Hematopoietic multipotent progenitor cell treated with erythropoietin and hydrocortisone succinate and interleukin-3 and kit ligand, for 8 days (in vitro differentiated cells): Measurements from ENCODE around the gene RFC5.
"Not testable (repeated sequence)": the region's sequence is repeated elsewhere in the genome, so short reads cannot be mapped to it uniquely, and the experiment has no call there.

ENCODE experiments used
- DNase-seq: peaks from one replicate; pipeline ENCODE4 v3.0.0-alpha.2; 2015

The RFC5 gene

GRCh38 chr12:118053071-118053985 is 36.8 kb downstream of the RFC5 start:
- no peak for DNase-seq

- peak; percentile 85 for DNase-seq
Observed at GRCh38 chr12:118055144-118055557, 38.6 kb downstream of the RFC5 start.

GRCh38 chr12:118055865-118056773 is 39.6 kb downstream of the RFC5 start:
- DNase-seq, result no peak

GRCh38 chr12:118058227-118058626 is 41.7 kb downstream of the RFC5 start:
- no peak for DNase-seq

- no peak for DNase-seq
Observed at GRCh38 chr12:118058881-118059280, 42.4 kb downstream of the RFC5 start.

- DNase-seq, result no peak
Observed at GRCh38 chr12:118059341-118060191, 43.1 kb downstream of the RFC5 start.

GRCh38 chr12:118060301-118061010 is 44.0 kb downstream of the RFC5 start:
- DNase-seq, result peak; percentile 21

GRCh38 chr12:118061011-118061872 is 44.7 kb downstream of the RFC5 start, which contains the start of gene WSB2:
TSS of gene WSB2 (minus strand) at chr12:118061179. CDS start at chr12:118061048, 131 bp downstream.
- peak; percentile 53 for DNase-seq

GRCh38 chr12:118061873-118062843 is 45.7 kb downstream of the RFC5 start:
- peak; percentile 66 for DNase-seq

- peak; percentile 37 for DNase-seq
Observed at GRCh38 chr12:118063576-118064391, 47.3 kb downstream of the RFC5 start.

GRCh38 chr12:118064608-118065007 is 48.1 kb downstream of the RFC5 start:
- DNase-seq, result peak; percentile 27

GRCh38 chr12:118065380-118065779 is 48.9 kb downstream of the RFC5 start:
- peak; percentile 6 for DNase-seq

GRCh38 chr12:118068445-118068844 is 51.9 kb downstream of the RFC5 start:
- DNase-seq, result no peak

- no peak for DNase-seq
Observed at GRCh38 chr12:118070650-118071049, 54.1 kb downstream of the RFC5 start.

GRCh38 chr12:118073768-118074167 is 57.3 kb downstream of the RFC5 start:
- no peak for DNase-seq

GRCh38 chr12:118081521-118081920 is 65.0 kb downstream of the RFC5 start:
- not testable (repeated sequence) for DNase-seq
